HuH-7.5 (cell line): ENCODE measurements around the gene DYNC1I1.
A peak's percentile ranks its signal among the peaks of the same experiment; 100 is the strongest.

Experiments
- DNase-seq: peaks from one replicate; pipeline ENCODE4 v3.0.0; 2011; ENCODE audit warnings: low spot score

The DYNC1I1 gene

DNA sequence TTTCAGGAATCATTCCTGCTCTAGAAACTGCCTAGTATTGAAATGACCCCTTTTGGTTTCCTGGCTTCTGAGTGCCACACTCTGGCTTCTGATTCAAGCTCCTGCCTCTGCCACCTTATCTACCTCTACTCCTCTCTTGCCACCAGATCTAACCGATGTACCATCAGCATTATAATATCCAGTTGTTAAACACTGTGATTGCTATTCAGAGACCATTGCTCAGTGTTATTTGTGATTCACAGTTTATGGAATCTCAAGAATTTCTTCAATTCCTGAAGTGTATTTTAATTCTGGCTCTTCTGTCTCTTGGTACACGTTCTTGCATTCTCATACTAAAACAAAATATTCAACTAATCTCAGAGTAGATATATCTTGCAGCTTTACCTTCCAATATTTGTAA, 88.7 kb downstream of the DYNC1I1 start:
- no peak for DNase-seq

DNA sequence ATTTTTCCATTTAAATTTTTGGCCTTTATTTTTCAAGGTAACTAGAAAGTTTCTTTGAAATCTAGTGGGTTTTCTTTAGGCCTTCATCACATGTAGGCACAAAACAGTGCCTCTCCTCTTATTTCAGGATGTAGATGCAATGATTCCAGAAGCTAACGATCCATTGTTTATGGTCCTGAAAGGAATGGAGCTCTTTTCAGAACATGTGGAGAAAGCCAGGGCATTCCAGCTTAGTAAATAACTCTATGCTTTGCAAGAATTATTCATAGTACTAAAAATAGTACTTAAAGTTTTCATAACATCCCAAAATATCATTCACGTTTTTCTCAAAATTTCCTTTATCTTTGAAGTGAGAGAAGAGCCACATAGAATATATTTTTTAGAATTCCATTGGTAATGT, 91.3 kb downstream of the DYNC1I1 start:
- DNase-seq = no peak

DNA sequence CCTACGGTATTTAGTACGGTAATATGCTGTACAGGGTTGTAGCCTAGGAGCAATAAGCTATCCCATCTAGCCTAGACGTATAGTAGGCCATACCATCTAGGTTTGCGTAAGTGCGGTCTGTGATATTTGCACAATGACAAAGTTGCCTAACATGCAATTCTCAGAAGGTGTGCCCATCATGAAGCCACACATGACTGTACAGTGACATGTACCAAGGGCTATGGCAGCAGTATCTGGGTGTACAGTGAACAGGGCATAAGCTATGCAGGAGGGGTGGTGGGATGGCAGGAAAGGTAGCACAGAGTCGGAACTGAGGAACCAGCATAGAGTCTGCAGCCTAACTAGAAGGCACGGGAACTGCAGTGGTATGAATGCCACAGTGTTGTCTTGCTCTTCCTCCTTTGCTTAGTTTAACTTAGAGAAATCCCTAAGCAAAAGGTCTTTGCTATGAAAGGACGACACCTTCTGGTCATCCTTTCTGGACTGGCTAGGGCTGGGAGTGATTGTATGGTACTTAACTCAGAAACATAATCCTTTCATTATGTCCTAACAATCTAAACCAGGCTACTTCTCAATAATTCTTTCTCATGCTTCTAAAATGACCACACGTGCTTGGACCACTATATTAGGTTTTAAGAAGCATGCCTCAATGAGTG, 93.5 kb downstream of the DYNC1I1 start:
- DNase-seq = no peak

DNA sequence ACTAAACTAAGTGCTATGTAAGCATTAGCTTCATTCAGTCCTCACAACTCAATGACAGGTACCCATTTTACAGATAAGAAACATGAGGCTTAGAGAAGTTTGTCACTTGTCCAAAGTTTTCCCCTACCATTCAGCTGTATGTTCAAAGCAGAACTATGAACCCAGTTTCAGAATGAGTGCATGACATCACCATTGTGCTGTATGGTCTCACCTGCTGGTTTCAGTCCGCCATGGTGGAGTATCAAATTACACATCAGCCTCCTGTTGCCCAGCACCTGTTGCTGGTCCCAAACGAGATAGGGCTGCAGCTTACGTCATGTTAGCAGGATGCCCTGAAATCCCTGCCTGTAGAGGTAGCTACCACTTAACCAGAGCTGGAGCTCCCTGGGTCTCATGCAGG, 95.0 kb downstream of the DYNC1I1 start:
- DNase-seq = no peak

DNA sequence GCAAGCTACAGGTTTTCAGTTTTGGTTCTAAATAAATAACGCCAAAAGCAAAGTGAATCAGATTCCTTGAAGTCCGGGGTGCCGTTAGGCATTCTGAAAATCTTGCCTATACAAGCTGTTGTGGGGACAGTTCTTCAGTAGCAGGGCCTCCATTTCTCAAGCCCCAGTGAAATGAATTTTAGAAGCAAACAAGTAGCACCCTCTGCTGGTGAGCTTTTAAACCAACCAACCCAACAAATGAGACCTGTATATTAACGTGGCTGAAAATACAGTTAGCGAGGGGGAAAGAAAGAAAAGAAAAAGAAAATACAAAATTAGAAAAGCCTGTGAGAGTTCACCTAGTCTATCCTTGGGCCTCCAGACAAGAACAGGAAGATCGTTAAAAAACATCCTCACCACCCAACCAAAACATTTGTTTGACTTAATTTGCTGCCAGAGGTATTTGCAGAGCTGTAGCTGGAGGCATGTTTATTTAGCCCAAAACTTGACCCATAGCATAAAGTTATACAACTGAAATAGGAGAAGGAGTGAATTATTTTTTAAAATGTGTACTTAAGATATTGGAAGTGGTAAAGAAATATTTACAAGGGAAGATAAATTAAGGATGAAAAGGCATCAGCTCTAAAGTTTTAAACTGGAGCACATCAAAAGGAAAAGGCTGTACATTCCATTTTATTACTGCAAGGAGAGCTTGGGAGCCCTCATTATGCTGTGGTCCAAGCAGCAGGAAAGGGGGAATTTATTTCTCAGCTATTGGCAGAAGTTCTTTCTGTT, 98.9 kb downstream of the DYNC1I1 start:
- DNase-seq = peak; percentile 25

DNA sequence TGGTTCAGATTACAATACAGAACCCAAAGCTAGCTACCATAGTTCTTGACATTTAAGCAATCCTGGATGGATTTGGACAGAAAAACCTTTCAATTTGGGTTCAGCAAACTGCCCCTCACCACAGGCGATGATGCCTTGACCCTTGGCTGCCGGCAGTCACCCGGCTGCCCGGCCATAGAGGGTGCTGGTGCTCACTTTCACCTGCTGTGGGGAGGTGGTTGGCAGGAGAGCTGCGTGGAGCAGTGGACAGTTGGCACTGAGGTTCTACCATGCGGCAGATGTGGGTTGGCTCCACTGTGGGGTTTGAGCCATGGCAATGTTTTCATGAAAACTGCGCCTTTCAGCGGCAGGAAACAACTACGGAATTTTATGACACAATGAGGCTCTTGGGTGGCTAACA, 99.5 kb downstream of the DYNC1I1 start:
- DNase-seq = no peak

DNA sequence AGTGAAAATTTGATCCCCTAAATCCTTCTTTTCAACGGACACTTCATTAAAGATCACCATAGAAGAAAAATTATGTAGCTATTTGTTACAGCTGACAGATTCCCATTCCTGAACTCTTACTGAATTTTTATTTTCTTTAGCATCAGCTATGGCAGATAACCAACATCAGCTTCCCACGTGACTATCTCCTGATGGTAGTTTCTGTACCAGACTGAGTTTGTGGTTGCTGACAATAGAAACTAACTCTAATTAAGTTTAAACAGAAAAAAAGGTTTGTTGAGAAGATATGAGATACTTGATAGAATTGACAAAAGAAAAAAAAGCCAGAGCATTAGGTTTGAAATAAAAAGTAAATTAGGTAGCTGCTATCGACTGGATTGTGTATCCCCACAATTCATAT, 101.8 kb downstream of the DYNC1I1 start:
- no peak for DNase-seq

DNA sequence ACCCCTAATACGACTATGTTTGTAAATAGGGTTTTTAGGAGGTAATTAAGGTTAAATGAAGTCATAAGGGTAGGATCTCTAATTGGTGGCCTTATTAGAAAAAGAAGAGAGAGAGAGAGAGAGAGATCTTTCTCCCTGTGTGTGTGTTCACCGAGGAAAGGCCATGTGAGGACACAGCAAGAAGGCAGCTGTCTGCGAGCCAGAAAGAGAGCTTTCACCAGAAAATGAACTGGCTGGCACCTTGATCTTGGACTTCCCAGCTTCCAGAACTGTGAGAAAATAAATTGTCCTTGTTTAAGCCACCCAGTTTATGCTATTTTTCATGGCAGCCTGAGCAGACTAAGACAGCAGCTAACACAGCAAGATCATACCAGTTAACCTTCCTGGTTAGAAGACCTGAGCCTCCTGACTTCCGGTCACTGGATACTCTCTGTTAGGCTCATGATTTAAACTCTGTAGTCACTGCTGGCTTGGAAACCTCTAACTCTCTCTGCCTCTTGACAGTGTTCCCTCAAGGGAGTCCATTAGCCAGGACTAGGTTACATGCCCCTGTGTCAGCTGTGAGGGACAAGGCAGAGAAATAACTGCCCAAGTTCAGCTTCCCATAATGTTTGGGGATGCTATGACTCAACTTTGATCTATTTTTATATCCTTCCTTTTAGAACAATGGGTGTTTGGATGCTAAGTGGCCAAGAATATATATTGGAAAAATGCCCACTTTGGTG, 102.3 kb downstream of the DYNC1I1 start:
- no peak for DNase-seq

DNA sequence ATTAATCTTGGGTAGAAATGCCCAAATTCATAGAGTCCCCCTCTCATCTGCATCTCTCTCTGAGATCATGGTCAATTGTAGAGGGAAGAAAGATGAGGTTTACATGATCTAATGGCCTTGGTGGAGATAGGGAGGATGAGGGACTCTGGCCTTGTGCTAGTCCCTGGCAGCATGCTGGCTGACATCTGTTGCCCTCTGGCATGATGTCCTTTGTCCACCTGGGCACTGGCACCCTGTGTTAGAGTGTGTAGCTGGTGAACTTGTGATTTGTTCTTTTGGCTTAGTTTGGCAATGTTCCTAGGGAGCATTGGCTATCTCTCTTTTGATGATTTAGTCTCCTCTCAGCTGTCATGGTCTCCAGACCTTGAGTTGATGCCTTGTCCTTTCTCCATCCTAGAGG, 103.2 kb downstream of the DYNC1I1 start:
- DNase-seq = no peak

DNA sequence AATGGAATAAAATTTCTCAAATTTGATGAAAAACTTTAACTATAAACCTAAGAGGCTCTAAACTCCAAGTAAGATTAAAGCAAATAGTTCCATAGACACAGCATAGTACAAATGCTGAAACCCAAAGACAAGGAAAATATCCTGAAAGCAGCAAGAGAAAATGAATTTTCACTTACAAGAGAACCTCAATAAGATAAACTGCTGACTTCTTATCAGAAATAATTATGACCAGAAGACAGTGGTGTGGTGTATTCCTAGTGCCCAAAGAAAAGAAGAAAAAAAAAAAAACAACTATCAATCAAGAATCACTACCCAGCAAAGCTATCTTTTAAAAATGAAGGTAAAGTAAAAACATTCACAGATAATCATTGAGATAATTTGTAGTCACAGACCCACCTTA, 106.3 kb downstream of the DYNC1I1 start:
- no peak for DNase-seq

DNA sequence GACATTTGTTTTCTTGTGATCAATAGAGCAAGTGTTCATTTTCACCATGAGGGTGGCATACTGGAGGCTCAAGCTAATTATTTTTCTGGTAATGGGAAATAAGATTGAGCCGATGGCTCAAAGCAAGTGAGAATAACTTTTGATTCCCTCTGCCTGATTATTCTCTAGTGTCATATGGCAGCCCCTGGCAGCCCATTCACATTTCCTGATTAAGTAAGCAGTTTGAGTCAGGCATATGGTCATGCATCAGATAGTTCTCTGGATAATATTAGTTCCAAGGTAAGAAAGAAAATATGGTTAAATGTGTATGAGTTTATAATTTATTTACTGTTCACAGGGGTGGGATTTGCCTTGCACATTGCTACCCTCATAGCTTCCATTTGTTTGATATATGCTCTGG, 109.2 kb downstream of the DYNC1I1 start:
- no peak for DNase-seq

DNA sequence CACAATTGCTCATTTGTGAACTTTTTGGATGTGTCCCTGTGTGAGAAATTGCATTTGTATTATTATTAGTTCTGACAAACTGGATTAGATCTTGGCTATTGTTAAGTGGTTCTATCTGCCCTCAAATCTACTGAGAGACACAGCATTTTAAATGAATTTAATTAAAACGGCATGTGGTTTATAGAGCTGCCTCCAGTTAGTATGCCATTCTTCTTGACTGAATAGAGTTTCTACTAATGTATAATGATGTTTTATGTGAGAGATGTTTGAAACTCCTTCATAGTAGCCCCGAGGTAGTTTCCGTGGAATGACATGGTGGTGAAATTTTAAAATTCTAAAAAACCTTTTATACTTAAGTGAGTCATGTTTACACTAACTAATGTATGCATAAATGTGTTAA, 110.9 kb downstream of the DYNC1I1 start:
- no peak for DNase-seq

DNA sequence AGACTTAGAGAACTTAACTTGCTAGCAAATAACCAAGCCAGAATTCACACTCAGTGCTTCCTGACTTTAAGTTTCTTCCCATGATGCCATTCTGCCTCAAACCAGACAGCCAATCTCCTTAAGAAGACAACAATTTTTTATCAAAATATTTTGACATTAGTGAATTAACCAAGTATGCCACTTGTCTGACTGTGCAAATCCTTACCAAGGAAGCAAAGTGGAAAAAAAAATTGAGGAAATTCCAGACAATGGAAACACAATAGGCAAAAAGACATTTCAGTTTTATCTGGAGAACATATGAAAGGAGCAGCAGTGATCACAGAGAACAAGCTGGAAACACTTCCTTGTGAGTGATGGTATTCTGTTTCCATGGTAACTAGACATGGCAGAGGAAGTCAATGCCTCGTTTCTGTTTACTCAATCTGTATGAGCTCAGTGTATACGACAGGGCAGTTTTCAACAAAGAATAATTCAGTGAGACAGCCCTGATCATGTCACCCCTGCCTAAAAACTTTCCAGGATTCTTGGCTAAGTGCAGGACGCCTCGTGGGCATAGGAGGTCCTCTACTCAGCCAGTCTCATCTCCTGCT, 114.2 kb downstream of the DYNC1I1 start:
- DNase-seq = no peak

DNA sequence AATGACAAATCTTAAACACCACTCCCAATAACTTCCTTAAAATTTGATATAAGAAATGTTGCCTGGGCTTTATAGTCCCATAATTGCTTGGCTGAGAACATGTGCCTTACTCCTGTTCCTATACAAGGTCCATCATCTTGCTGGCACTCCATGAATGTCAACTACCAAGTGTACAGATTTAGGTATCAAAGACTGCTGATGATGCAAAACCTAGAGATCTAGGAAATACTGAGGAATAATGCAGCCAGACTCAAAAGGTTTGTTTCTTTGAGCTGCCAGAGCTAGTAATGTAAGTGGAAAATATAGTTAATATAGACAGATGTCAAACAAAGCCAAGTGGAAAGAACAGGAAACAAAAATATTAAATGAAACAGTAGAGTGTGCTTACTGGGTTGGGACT, 121.1 kb downstream of the DYNC1I1 start:
- no peak for DNase-seq

DNA sequence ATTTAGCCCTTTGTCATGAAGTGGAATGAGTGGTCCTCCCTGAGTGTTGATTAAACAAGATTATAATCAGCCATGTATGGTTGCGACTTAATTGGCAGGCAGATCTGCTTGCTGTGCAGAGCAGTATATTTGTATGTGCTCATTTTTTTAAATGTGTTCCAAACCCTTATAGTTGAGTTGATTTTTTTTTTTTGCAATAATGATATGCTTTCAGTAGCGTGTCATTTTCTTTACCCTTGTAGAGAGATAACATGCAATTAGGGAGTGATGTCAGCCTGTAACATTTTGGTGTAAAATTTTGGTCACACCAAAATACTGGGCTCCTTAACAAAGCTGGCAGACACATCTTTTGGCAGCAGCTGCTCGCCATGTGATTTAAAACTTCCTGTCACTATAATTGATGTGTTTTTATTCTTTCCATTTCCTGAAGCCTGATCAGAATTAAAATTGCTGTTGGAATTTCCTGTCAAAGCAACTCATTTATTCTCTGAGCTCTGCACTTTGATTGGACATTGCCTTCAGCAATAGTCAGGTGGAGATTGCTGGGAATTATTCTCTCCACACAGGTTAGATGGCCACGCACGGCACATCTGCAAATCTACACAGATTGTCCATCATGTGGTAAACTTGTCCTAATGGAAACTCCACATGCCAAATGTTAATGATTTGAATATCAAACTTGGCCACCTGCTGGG, 125.3 kb downstream of the DYNC1I1 start:
- DNase-seq = no peak

DNA sequence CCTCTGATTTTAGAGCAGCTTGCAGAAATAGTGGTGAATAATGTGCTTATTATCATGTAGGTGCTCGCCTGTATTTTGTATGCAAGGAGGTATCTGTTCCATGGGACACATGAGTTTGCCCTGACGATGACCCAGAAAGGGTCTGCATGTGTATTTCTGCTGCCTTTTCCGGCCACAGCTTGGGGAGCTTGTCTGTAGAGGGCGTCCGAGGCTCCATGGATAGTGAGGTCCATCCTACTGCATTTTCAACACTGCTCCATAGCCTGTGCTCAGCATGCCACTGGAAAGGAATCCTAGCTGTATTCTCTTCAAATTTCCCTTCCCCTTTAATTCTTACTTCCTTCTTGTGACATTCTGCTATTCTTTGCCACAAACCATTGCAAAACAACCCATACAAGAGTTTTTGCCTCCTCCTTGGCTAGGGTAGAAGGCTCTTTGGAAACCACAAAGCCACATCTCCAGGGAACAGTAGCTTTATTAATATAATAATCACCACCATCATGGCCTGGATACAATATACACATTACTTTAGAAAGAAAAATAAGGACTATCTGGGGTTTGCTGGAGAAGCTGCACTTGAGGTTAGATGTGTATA, 127.7 kb downstream of the DYNC1I1 start:
- DNase-seq = no peak

DNA sequence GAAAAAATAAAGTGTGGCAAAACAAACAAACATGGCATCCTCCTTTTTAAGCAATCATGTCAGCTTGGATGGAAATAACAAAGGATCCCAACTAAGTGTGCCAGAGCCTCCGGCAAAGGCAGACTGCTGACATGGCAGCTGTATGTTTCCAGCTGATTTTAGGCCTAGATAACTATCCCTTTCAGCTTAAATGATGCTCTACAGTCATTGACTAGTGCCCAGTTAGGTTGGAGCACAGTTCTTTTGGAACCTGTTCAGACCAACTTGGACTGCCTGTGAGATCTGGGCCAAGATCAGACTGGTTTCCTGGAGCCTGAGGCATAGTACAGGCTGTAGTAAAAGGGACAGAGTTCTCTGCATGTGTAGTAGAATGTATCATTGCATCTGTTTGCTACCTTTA, 128.7 kb downstream of the DYNC1I1 start:
- DNase-seq = no peak

DNA sequence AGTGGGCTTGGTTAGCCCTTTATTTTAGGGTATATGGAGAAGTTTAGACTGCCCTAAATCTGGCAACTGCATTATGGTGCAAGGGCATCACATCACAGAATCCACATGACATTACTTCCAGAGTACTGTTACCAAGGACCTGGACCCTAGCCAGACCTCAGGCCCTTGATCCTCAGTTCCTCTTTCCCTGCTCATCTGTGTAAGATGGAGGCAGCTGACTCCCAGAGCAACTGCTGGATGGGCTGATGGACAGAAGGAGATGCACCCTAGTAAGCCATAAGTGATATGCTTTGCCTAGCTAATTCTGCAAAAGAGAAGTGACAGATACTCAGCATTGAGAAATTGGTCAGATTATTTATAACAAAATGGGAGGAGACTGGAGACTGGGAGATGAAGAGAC, 131.7 kb downstream of the DYNC1I1 start:
- DNase-seq = no peak

DNA sequence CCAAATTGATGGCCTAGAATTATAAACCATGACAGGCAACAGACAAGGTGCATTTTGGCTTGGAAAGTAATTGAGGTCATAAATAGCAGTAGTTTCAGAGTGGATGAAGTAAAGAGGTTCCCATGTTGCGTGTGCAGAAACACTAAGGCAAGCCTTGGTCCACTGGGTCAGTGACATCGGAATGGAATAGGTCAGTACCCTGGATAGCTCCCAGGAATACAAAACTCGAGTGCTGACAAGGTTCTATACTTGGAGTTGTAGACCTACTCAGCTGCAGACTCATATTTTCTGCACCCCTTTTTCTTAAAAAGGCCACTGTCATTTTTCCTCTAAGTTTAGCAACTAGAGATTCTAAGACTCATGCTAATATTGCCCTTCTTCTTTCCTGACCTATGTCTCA, 132.8 kb downstream of the DYNC1I1 start:
- DNase-seq = no peak

DNA sequence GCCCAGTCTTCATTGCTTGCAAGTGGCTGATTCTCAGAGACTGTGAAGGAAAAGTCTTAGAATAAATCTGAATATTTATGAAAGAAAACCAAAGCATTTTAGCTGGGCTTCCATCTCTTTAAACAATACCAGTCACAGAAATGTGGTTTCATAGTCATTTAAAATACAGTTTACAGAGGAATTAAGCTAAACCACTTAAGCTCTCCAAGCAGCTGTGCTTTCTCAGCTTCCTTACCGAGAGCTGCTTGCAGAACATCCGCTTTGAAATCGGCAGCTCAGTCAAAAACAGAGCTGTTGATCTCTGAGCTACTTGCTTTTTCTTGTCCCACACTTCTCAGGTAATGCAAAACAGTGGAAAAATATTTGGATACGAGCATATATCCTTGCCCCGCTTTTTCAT, 134.5 kb downstream of the DYNC1I1 start:
- DNase-seq = no peak

DNA sequence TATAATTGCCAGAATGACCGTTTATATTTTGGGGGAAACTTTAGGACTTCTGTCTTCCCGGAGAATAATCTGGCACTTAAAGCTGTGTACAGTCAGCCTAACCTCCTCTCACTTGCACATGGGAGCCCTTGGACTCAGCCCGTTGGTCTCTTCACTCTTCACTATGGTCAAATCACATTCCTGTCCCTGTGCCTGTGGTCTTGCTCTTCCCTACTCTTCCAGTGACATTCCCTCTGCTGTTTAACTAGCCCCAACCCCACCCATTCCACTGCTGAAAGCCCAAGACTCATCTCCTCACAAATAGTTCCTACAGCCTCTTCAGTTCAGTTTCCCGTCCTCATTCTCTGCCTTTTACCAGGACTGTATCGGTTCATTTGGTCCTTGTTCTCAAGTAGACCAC, 135.0 kb downstream of the DYNC1I1 start:
- DNase-seq = no peak

DNA sequence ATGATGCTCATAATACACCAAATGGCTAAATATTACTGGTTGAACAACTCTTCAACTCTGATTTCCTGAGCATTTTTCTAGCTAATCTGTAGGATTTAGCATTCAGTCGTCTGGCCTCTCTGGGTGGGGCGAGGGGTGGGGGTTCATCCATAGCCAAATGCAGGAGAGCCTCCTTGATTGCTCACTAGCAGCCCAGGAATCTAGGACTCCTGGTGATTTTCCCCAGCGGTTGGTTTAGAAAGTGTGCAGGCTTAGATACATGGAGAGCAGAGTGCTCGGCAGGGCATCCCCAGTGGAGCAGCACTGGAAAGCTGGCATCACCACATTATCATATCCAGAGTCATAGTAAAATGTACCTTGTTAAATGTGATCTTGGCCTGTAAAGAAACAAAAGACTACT, 136.1 kb downstream of the DYNC1I1 start:
- no peak for DNase-seq
